Colon (tissue), 2 donors: ENCODE data around the gene ZNRF1.
"Not testable (repeated sequence)": the region's sequence is repeated elsewhere in the genome, so short reads cannot be mapped to it uniquely, and the experiment has no call there.

Experiments
- FAIRE-seq: peaks from 2 replicates; lab custom pipeline; 2012; peaks lifted over from hg19 to GRCh38; lab: Jason Lieb, UNC
- donor health status: control.
- donor health status: control.

The ZNRF1 gene

GRCh38 chr16:75002474-75002873, 3.6 kb downstream of the ZNRF1 start:
- FAIRE-seq: no peak

GRCh38 chr16:75003931-75004330, 5.1 kb downstream of the ZNRF1 start:
- FAIRE-seq: no peak

- no peak for FAIRE-seq
Measured at GRCh38 chr16:75004460-75004859, 5.6 kb downstream of the ZNRF1 start.

GRCh38 chr16:75005697-75006096, 6.9 kb downstream of the ZNRF1 start:
- FAIRE-seq: no peak

- FAIRE-seq: no peak
Measured at GRCh38 chr16:75007443-75007842, 8.6 kb downstream of the ZNRF1 start.

- FAIRE-seq: no peak
Measured at GRCh38 chr16:75010427-75010826, 11.6 kb downstream of the ZNRF1 start.

- FAIRE-seq: no peak
Measured at GRCh38 chr16:75011634-75012307, 12.9 kb downstream of the ZNRF1 start.

GRCh38 chr16:75012380-75013081, 13.7 kb downstream of the ZNRF1 start:
- FAIRE-seq: no peak

- FAIRE-seq: not testable (repeated sequence)
Measured at GRCh38 chr16:75013123-75013522, 14.3 kb downstream of the ZNRF1 start.

GRCh38 chr16:75014318-75014717, 15.5 kb downstream of the ZNRF1 start:
- FAIRE-seq: no peak

GRCh38 chr16:75016451-75017081, 17.7 kb downstream of the ZNRF1 start:
- FAIRE-seq: not testable (repeated sequence)

- FAIRE-seq: no peak
Measured at GRCh38 chr16:75017670-75018525, 19.1 kb downstream of the ZNRF1 start.

GRCh38 chr16:75019007-75019406, 20.2 kb downstream of the ZNRF1 start:
- FAIRE-seq: no peak

- no peak for FAIRE-seq
Measured at GRCh38 chr16:75019586-75019985, 20.8 kb downstream of the ZNRF1 start.

GRCh38 chr16:75021410-75021809, 22.6 kb downstream of the ZNRF1 start:
- no peak for FAIRE-seq

- no peak for FAIRE-seq
Measured at GRCh38 chr16:75022567-75022966, 23.7 kb downstream of the ZNRF1 start.

- FAIRE-seq: no peak
Measured at GRCh38 chr16:75023009-75023408, 24.2 kb downstream of the ZNRF1 start.

GRCh38 chr16:75024182-75024581, 25.4 kb downstream of the ZNRF1 start:
- FAIRE-seq: no peak

GRCh38 chr16:75024594-75024993, 25.8 kb downstream of the ZNRF1 start:
- FAIRE-seq: no peak

GRCh38 chr16:75025761-75026160, 26.9 kb downstream of the ZNRF1 start:
- FAIRE-seq: no peak

GRCh38 chr16:75026239-75026891, 27.5 kb downstream of the ZNRF1 start:
- FAIRE-seq: not testable (repeated sequence)

- FAIRE-seq: no peak
Measured at GRCh38 chr16:75026892-75027391, 28.1 kb downstream of the ZNRF1 start.
